GM18909 (cell line): ENCODE results near the gene NBPF6.
"Not testable (repeated sequence)": the region's sequence is repeated elsewhere in the genome, so short reads cannot be mapped to it uniquely, and the experiment has no call there.

ENCODE experiments used
- ATAC-seq: cut with Tn5 transposase; IDR thresholded peaks from one replicate; pipeline ENCODE4 v1.9.1; 2021; ENCODE audit warnings: mild to moderate bottlenecking; ENCODE audit not compliant: unreplicated experiment, poor library complexity

NBPF6 gene

DNA sequence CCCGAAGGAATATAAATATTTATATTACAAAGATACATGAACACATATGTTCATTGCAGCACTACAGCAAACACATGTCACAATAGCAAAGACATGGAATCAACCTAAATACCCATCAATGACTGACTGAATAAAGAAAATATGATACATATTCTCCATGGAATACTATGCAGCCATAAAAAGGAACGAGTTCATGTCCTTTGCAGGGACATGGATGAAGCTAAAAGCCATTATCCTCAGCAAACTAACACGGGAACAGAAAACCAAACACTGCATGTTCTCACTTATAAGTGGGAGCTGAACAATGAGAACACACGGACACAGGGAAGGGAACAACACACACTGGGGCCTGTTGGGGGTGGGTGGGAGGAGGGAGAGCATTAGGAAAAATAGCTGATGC is 46.7 kb downstream of the NBPF6 start:
- ATAC-seq = not testable (repeated sequence)

- ATAC-seq = no peak
Observed at GRCh38 chr1:108502138-108502537, 52.0 kb downstream of the NBPF6 start.

- ATAC-seq = no peak
Observed at GRCh38 chr1:108502624-108503023, 52.5 kb downstream of the NBPF6 start.

- no peak for ATAC-seq
Observed at GRCh38 chr1:108503062-108503733, 53.1 kb downstream of the NBPF6 start.

- ATAC-seq = peak; percentile 56
Observed at GRCh38 chr1:108504447-108504846, 54.3 kb downstream of the NBPF6 start.

DNA sequence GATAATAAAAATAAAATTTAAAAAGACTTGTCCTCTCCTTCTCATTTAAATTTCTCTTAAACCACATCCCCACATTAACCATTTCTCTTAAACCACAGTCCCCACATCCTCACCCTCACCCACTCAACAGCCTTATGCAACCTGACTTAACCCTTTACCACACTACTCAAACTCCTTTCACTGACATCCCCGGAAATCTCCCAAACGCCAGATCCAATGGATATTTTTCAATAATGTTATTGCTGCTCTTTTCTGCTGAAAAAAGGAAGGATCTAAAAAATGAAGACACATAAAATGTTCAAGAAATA is 55.6 kb downstream of the NBPF6 start:
- ATAC-seq = no peak

DNA sequence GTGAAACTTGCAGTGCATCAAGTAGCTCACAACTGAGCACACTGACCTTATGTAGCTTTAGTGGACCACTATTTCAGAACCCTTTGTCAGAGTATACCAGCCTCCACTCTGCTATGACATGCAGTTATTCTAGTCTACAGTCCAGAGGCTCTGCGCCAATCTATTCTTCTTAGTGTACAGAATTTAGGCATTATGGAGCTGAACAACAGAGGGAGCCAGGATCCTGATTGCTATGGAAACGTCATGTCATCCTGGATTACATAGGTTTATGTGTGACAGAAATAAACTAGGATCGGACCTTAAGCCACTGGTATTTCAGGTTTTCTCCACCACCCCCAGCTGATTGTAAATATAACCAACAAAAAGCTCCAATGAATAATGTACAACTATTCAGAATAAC is 61.6 kb downstream of the NBPF6 start:
- no peak for ATAC-seq

GRCh38 chr1:108512239-108513043 is 62.3 kb downstream of the NBPF6 start:
- no peak for ATAC-seq

DNA sequence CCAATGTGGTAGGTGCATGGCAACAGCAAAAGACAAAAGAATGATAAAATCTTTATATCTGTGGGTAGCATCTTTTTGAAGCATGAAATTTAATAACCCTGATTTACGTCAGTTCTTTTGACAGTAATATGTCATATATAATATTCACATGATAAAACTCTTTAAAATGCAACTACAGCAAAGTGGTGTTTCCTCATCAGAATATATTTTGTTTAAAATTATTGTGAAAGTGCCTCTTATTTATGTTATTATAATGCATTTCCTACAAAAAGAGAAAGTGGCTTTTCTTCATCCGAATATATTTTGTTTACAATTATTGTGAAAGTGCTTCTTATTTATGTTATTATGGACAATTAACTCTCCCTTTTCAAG is 62.9 kb downstream of the NBPF6 start:
- ATAC-seq = no peak

DNA sequence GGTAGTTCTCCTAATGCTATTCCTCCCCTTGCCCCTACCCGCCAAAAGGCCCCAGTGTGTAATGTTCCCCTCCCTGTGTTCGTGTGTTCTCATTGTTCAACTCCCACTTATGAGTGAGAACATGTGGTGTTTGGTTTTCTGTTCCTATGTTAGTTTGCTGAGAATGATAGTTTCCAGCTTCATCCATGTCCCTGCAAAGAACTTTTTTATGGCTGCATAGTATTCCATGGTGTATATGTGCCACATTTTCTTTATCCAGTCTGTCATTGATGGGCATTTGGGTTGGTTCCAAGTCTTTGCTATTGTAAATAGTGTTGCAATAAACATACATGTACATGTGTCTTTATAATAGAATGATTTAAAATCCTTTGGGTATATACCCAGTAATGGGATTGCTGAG is 63.8 kb downstream of the NBPF6 start:
- ATAC-seq = not testable (repeated sequence)

- not testable (repeated sequence) for ATAC-seq
Observed at GRCh38 chr1:108517301-108517897, 67.3 kb downstream of the NBPF6 start.
